Measurements from ENCODE around the gene SLC66A1.

Gene SLC66A1

DNA sequence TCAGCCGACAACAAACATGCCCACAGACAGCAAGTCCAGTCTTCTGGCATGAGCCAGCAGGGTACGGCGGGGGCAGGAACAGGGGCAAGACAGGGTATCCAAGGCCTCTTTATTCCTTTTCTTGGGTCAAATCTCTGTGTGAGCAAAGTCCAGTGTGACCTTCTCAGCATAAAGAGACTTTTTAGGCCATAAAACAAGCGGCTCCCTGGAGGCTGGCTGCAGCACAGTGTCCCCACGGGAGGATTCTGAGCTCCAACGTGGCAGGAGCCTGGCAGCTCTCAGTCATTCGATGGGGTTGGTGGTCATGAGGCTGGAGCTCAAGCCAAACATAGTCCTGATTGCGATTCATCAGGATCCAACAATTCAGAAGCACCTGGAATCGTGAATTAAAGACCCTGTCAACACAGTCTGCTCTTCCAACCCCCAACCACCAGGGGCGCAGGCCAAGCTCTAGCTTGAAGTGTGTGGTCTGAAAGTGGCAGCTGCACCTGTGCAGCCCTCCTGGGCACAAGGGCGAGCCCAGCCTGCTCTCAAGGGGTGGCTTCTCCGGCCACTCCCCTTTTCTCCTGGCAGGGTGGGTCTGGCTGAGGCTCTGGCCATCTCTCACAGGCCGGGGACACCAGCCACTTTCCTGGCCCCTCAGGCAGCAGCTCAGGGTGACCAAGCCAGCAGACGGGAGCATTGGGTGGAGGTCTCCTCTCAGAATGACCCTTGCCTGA, 62.1 kb downstream of the SLC66A1 start:
- Mint-ChIP-seq H3K27me3 (ENCODE audit: low read depth) (no peaks in the 10 kb centered on the region), H3K27ac (no peak overlapping the region), H3K4me3 (no peak overlapping the region), H3K9me3 (no peaks in the 10 kb centered on the region), H3K4me1 (ENCODE audit: low read depth) (peaks cover under 1% of the 10 kb centered on the region), H3K36me3 (ENCODE audit: low read depth) (peaks cover 31% of the 10 kb centered on the region)
- DNase-seq (ENCODE audit: low spot score): no peak

DNA sequence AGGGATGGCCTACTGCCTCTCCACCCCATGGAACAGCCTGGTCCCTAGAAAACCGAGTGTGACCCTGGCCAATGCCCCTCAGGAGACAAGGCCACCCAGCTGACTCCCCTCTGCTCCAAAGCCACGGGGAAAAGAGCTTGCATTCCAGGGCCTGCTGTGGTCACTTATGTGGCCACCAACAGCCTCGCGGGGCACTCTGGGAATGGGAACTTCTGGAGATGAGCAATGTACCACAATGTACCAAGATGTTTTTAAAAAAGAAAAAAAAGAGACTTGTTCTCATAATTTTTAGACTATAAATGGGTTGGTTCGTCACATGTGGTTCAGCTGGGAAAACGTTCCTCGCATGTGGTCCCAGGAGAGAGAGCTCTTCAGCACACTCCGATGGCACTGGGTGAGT, 62.8 kb downstream of the SLC66A1 start:
- Mint-ChIP-seq H3K4me1 (ENCODE audit: low read depth) (peaks cover 4% of the 10 kb centered on the region), H3K36me3 (ENCODE audit: low read depth) (peaks cover 35% of the 10 kb centered on the region), H3K27me3 (ENCODE audit: low read depth) (no peaks in the 10 kb centered on the region), H3K4me3 (no peak overlapping the region), H3K27ac (no peak overlapping the region), H3K9me3 (no peaks in the 10 kb centered on the region)
- DNase-seq (ENCODE audit: low spot score): no peak

DNA sequence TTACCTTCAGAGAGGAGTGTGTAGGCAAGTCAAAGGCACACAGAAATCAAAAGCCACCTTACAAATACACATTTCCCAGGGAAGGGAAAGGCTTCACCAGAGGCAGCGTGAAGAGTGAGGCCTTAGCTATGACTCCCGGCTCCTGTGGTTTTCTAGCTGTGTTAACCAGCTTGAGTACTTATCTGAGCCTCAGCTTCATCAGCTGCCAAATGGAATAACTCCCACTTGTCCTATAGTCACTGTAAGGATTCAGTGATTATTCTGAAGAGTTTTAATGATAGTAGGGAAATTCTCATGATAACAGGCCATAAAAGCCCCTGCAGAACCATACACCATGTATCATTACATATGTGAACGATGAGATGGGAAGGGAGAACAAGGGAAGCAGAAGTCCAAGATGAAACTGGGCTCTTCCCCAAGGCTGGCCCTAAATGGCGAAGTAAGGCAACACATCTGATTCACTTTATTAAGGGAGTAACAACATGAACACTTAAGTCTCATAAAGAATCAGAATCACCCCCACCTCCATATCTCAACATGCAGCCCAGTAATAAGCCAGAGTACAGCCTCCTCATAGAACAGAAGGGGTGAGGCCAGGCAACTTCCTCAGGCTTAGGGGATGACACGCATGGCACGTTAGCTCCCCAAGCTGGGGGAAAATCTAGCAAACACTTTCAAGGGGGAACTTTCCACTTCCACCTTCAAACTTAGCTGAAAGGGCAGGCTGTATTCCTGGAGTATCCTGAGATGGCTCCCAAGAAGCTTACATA, 63.7 kb downstream of the SLC66A1 start:
- DNase-seq (ENCODE audit: low spot score): no peak
- Mint-ChIP-seq H3K27ac (no peak overlapping the region), H3K4me1 (ENCODE audit: low read depth) (peaks cover 4% of the 10 kb centered on the region), H3K4me3 (no peak overlapping the region), H3K9me3 (no peaks in the 10 kb centered on the region), H3K27me3 (ENCODE audit: low read depth) (no peaks in the 10 kb centered on the region), H3K36me3 (ENCODE audit: low read depth) (peaks cover 35% of the 10 kb centered on the region)

DNA sequence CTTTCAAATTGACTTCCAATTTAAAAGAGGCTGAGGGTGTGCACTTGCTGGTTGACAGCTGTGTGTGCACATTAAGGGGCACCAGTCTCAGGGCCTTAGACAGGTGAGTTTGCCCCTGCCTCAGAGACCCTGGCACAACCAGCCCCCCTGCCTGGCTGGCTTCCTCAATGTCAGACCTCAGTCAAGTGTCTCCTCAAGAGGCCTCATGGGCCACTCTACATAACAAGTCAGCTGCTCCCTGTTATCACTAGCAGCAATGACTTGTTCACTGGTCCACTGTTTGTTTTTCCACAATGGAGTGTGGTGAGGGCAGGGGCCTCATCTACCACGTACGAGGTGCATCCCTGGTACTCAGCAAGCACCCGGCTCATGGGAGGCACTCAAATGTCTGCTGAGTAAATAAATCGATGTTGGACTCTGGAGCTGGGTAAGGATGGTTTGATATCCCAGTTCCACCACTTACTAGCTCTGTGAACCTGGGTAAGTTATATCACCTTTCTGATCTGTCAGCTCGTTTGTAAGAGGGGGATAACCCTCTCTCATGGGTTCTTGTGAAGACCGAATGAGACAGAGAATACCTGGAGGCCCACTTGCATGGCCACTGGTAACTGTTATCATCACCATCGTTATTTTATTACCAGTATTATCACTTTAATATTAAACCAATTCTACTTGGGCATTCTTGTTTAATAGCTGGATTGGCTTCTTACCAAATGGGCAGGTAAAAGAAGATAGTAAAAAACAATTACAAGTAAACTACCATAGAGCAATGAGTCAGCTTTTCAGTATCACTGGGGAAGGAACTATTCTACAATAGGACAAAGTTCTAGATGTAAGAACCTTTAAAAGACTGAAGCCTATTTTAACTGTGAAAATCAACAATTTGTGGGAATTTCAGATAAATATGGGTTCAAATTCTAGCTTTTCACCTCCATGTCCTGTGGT, 64.6 kb downstream of the SLC66A1 start:
- Mint-ChIP-seq H3K27me3 (ENCODE audit: low read depth) (no peaks in the 10 kb centered on the region), H3K27ac (no peak overlapping the region), H3K36me3 (ENCODE audit: low read depth) (peaks cover 37% of the 10 kb centered on the region), H3K4me1 (ENCODE audit: low read depth) (peaks cover 4% of the 10 kb centered on the region), H3K4me3 (no peak overlapping the region), H3K9me3 (no peaks in the 10 kb centered on the region)
- no peak for DNase-seq (ENCODE audit: low spot score)

DNA sequence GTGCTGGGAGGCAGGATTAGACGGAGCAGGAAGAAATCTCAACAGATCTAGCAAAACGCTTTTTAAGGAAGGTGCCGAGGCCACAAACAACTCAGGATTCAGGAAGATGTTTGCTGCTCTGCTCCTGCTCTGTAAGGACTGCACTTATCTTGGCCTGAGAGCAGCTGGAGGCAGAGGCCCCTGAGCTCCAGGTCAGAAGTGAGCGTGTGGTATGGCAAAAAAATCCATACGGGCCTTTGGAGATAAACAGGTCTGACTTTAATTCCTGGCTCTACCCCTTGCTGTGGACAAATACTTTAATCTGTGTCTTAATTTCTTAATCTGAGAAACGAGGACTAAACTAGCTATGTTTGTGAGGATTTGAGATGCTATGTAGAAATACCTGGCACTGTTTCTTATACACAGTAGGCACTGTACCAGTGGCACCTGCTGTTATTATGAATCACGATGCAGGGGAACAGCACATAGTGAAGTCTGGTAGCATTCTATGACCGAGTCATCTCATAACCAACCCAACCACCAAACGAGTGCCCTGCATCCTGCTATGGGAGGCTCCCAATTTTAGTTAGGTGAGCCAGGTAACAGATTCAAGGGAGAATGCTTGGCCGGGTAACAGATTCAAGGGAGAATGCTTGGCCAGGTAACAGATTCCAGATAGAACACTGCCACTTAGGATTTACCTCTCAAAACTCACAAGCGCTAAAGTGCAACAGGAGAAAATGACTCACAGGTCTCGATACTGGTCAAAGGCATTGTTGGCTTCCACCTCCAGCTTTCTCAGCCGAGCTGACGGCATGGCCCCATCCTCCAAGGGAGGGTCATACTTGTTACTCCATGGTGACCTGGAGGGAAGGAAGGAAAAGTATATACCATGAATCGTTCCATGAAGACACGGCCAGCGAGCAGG, 65.9 kb downstream of the SLC66A1 start:
- no peaks in the 10 kb centered on the region for H3K27me3 Mint-ChIP-seq (ENCODE audit: low read depth)
- no peak overlapping the region for H3K4me3 Mint-ChIP-seq
- peak; percentile 16 for DNase-seq (ENCODE audit: low spot score)
- H3K9me3 Mint-ChIP-seq: no peaks in the 10 kb centered on the region
- peak overlapping the region; percentile 6 for H3K27ac Mint-ChIP-seq
- H3K36me3 Mint-ChIP-seq (ENCODE audit: low read depth): peaks cover 44% of the 10 kb centered on the region
- H3K4me1 Mint-ChIP-seq (ENCODE audit: low read depth): peaks cover 4% of the 10 kb centered on the region

Data from T-helper 2 cell treated with Interferon-gamma antibody and Interleukin-4, amounts not matched to agents 5 μg/mL and 100 μg/mL, for 36 hours (primary cell).